Activated CD4-positive, CD25-positive, alpha-beta regulatory T cell (primary cell): ENCODE measurements around the gene ADAMTS4.

Source experiments
- DNase-seq, 4 experiments: peaks; one replicate each; lab custom pipeline; 2025; lab: John Stamatoyannopoulos, UW

Gene ADAMTS4

GRCh38 chr1:161172776-161173376, 26.0 kb downstream of the ADAMTS4 start:
- DNase-seq, result no peak

- no peak for DNase-seq
These were observed 26.5 kb downstream of the ADAMTS4 start for GRCh38 chr1:161172349-161172748.

GRCh38 chr1:161171696-161172095, 27.2 kb downstream of the ADAMTS4 start:
- DNase-seq, result no peak

GRCh38 chr1:161171191-161171590, 27.7 kb downstream of the ADAMTS4 start:
- DNase-seq, result no peak

GRCh38 chr1:161168906-161169305, 29.9 kb downstream of the ADAMTS4 start:
- no peak for DNase-seq

GRCh38 chr1:161166669-161167548, 31.9 kb downstream of the ADAMTS4 start:
- no peak for DNase-seq

GRCh38 chr1:161165742-161166668, 32.8 kb downstream of the ADAMTS4 start, which contains the start of gene PPOX:
PPOX (plus strand) TSS chr1:161166426; CDS start chr1:161166848, 422 bp downstream.
- DNase-seq, result peak; percentile 70 to 81 (median 80)

GRCh38 chr1:161164901-161165610, 33.8 kb downstream of the ADAMTS4 start:
- DNase-seq, result no peak

GRCh38 chr1:161163793-161164192, 35.1 kb downstream of the ADAMTS4 start:
- no peak for DNase-seq

GRCh38 chr1:161162806-161163205, 36.0 kb downstream of the ADAMTS4 start:
- no peak for DNase-seq

- no peak for DNase-seq
These were observed 36.8 kb downstream of the ADAMTS4 start for GRCh38 chr1:161162052-161162451.

- no peak for DNase-seq
These were observed 37.2 kb downstream of the ADAMTS4 start for GRCh38 chr1:161161652-161162051.

- DNase-seq, result no peak
These were observed 38.1 kb downstream of the ADAMTS4 start for GRCh38 chr1:161160671-161161145.

GRCh38 chr1:161159913-161160243, 39.0 kb downstream of the ADAMTS4 start:
- no peak for DNase-seq

- peak; percentile 81 to 88 (median 84) for DNase-seq
These were observed 39.6 kb downstream of the ADAMTS4 start, which contains the start of gene USP21 for GRCh38 chr1:161159087-161159912. USP21 (plus strand) TSS chr1:161159500; CDS start chr1:161160641, 1,141 bp downstream.

- DNase-seq, result no peak
These were observed 40.4 kb downstream of the ADAMTS4 start for GRCh38 chr1:161158316-161159010.

- DNase-seq, result no peak
These were observed 41.0 kb downstream of the ADAMTS4 start for GRCh38 chr1:161157867-161158266.

- peak; percentile 41 to 61 (median 58) for DNase-seq
These were observed 45.0 kb downstream of the ADAMTS4 start, which contains the start of gene UFC1 for GRCh38 chr1:161153682-161154337. UFC1 (plus strand) TSS chr1:161153978; CDS start chr1:161153998, 20 bp downstream.

GRCh38 chr1:161153176-161153575, 45.7 kb downstream of the ADAMTS4 start:
- DNase-seq, result no peak
